NCI-H69 (cell line): ENCODE results near the gene TTC39A.
A peak's percentile ranks its signal among the peaks of the same experiment; 100 is the strongest.

ENCODE experiments used
- DNase-seq: peaks from one replicate; lab custom pipeline; 2025; lab: John Stamatoyannopoulos, UW

Gene TTC39A

DNA sequence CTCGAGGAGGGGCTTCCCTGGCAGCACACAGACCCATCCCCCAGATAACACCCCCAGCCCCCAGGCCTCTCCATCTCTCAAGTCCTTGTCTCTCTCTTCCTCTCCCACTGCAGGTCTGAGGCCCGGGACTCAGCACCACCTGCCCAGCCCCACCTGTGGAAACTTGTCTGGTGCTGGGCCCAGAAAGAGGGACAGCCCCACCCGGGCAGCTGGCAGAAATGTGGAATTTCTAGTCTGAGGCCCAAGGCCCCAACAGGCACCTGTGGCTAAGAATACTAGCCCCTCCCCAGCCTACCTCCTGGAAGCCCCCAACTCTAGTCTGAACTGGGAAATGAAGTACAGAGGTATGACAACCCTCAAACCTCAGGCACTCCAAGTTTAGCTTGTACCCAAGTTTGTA lies 15.4 kb downstream of the TTC39A start:
- DNase-seq, result no peak

- no peak for DNase-seq
Observed at GRCh38 chr1:51313961-51314777, 16.2 kb downstream of the TTC39A start.

DNA sequence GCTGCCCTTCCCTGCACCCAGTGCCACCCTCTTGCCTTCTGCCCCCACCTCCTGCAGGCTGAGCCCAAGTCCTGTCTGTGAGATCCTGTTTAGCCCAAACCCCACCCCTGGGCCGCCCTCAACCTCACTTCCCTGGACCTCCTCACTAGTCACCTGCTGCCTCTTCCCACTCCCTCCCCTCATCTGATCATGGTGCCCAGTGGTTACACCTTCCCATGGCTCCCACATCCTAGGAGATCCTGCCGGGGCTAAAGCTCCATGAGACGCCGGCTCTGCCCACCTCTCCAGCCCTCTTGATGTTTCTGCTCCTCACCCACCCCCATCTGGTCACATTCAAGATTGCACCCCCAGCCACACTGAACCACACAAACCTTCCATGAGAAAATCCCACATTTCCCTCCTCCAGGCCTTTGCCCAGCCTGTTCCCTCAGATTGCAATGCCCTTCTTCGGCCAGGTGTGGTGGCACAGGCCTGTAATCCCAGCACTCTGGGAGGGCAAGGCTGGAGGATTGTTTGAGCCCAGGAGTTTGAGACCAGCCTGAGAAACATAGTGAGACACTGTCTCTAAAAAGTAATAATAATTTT lies 17.0 kb downstream of the TTC39A start:
- DNase-seq, result peak; percentile 18

- no peak for DNase-seq
Observed at GRCh38 chr1:51312718-51313117, 17.6 kb downstream of the TTC39A start.

GRCh38 chr1:51311826-51312225 lies 18.5 kb downstream of the TTC39A start:
- no peak for DNase-seq

DNA sequence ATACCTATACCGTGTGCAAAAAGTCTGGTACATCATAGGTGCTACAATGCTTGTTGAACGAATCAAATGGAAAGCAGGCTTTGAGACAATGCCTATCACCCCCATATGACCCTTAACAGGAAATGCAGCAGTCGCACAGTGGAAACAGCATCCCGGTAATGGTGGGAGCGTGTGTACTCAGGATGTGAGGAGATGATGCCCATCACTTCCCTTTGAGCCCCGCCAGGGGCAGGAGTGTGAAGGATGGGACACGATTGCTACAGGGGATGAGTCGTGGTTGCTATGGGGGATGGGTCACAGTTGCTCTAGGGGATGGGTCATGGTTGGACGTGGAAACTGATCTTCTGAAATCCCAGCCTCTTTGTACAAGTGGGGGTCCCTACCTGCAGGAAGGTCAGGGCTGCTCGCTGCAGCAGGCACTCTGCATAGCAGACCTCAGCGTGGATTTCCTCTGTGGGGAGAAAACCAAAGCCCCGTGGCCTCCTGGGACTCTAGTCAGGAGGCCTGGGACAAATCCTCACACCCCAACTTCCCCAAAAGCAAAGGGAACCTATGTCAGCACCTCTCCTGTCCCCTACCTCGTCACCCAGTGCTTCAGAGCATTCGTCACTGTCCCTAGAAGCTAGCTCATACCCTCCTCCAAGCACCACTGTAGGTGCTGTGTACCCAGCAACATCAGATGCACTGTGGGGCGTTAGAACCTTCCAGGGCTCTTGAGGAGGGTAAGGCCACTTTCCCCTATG lies 19.3 kb downstream of the TTC39A start:
- no peak for DNase-seq

GRCh38 chr1:51309291-51309690 lies 21.1 kb downstream of the TTC39A start:
- DNase-seq, result no peak

DNA sequence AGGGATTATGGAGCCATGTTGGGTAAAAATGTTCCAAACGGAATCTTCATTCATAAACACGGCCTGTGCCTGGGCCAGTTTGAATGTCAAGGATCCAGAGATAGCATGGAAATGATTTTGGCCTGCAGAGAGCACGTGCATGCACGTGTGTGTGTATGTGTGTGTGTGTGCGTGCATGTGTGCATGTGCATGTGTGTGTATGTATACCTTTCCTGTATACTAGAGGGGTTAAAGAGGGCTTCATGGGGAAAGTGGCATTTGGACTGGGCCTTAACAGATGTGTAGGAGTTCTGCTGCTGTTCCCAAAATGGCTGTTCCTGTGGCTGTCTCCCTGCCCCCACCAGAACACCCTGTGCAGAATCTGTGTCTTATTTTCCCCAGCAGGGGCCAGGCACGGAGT lies 21.7 kb downstream of the TTC39A start:
- DNase-seq, result no peak

- DNase-seq, result peak; percentile 31
Observed at GRCh38 chr1:51306950-51307349, 23.4 kb downstream of the TTC39A start.

GRCh38 chr1:51305371-51305823 lies 25.0 kb downstream of the TTC39A start:
- peak; percentile 4 for DNase-seq

DNA sequence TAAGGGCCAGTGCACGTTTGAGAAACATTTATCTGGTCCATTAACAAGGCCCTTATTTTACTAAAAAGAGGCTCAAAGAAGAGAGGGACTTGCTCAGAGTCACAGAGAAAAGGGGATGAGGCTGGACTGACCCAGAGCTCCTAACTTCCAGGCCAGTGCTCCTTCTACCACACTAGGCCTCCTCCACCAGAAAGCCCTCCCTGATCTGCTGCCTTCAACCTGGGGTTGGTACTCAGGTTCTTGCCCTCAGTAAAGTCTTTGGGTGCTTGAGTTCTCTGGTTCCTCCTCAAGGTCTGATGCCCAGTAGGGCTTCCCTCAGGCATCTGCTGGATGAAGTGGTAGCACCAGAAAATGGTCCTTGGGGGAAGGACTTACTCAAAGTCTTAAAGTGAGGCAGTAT lies 26.0 kb downstream of the TTC39A start:
- DNase-seq, result no peak

DNA sequence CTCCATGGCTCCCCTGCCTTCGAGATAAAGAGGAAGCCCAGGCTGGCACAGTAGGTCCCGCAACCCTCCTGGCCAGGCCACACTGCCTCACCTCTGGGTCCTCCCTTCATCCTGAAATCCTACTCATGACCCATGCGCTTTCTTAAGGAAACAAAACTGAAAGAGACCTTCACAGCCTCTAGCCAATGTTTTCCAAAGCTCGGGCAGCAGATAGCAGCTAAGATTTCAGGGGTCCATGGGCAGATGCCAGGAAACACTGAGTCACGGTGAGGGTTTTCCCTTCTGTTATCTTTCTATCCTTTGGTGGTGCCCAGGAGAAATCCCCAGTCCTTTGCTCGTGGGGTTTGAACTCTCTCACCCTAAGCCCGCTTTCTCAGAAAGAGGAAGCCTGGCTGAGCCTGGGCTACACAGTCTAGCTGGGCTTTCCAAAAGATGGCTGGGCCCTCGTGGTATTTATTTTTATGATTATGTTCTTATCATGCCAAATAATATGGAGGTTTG lies 26.6 kb downstream of the TTC39A start:
- no peak for DNase-seq

GRCh38 chr1:51303315-51303714 lies 27.0 kb downstream of the TTC39A start:
- no peak for DNase-seq

DNA sequence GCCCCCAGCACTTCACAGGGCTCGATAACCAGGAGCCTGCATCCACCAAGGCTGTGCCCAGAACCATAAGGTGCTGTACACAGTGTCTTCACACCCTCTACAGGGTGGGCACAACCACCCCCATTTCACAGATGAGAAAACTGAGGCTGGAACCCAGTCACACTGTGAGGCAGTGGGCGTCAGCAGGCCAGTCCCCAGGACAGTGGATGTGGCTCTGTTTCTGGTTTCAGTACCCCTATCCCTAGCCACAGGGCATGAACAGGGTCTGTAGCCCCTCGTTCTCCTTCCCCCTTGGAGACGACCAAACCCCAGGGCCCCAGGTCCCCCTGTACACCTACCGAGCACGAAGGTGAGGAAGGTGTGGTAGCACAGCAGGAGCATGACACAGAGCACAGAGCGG lies 27.6 kb downstream of the TTC39A start:
- DNase-seq, result no peak

GRCh38 chr1:51302270-51302669 lies 28.1 kb downstream of the TTC39A start:
- no peak for DNase-seq

DNA sequence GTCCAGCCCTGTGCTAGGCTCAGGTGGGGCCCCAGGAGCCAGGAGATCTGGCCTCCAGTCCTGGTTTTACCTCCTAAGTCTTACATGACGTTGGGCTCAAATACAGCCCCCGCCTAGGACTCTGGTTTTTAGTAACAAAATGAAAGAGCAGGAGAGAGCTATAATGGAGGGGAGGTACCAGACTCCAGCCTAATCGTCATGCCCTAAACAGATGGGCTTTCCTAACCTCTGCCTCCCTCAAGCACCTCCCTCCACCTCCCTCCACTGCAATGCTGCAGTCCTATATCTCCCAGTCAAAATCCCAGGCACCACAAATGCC lies 28.6 kb downstream of the TTC39A start:
- DNase-seq, result peak; percentile 23

DNA sequence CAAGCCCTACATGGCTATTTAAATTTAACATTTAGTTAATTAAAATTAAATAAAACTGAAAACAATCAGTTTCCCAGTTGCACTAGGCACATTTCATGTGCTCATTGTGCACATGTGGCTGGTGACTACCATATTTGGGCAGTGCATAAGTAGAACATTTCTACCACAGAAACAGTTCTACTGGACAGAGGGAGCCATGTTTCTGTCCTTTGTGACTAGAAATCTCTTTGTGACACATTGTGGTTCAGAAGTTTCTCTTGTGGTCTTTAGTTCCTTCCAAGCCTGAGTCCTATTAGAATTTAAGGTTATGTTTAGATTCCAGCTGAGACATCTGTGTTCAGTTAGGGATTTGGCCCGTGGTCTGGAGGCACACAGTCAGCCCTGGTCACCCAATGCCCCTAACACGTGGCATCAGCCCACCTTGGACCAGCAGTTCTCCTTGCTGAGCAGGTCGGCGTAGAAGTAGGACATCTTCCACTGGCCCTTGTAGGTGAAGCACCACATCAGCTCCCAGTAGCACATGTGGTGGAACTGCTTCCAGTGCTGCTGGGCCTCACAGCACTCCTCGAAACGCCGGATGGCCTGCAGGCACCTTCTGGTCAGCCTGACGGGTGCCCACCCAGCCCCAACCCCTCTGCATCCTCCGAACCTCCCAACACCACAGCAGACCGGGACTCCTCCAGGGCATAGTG lies 29.1 kb downstream of the TTC39A start:
- DNase-seq, result no peak

DNA sequence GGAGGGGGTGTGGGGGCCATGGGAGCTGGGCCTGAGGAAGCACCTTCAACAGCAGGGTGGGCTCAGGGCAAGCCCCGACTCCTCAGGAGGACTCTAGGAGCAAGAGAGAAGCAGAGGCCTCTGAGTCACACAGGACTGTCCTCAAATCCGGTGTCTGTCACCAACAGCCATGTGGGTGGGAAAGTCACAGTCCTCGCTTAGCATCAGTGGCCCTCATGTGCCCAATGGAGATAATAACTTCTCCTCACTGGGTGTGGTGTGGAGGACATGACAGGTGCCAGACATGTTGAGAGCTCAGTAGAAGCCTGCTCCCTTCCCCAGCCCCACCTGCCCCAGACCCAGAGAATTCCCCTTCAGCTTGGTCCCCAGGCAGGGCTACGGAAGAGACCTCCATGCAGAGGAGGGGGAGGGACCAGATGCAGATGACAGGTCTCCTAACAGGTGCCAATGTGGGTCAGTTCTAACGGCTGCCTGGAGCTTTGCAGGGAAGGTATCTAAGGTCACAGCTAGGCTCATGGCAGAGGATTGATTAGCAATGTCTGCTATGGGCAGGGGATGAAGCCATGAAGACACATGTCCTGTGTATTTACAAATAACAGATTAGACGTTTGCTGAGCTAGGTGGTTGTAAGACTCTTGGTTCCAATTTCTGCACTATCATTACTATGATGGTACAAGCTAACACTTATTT lies 30.2 kb downstream of the TTC39A start:
- DNase-seq, result no peak

- DNase-seq, result no peak
Observed at GRCh38 chr1:51299185-51299885, 31.0 kb downstream of the TTC39A start.

GRCh38 chr1:51298322-51298705 lies 32.0 kb downstream of the TTC39A start:
- no peak for DNase-seq
